BE2C (cell line): ENCODE data around the gene CHST11.

Experiments
- DNase-seq: peaks from one replicate; pipeline ENCODE4 v3.0.0-alpha.2; 2020
- H3K27me3 ChIP-seq: fragments of 250-450 bp; sonication (Bioruptor Pico); 2 replicates; pipeline ENCODE4 v1.5.1; 2020; ENCODE audit warnings: mild to moderate bottlenecking
- H3K36me3 ChIP-seq: fragments of 250-450 bp; sonication (Bioruptor Pico); 2 replicates; pipeline ENCODE4 v1.5.1; 2020; ENCODE audit warnings: mild to moderate bottlenecking
- H3K4me1 ChIP-seq: fragments of 250-450 bp; sonication (Bioruptor Pico); 2 replicates; pipeline ENCODE4 v1.5.1; 2020
- H3K4me3 ChIP-seq: 2 replicates; pipeline ENCODE4 v1.5.1; 2011; ENCODE audit warnings: low read depth, low read length
- H3K9me3 ChIP-seq: fragments of 250-450 bp; sonication (Bioruptor Pico); 2 replicates; pipeline ENCODE4 v1.5.1; 2020
- TF ChIP-seq, protein P1 (sequence below): IDR thresholded peaks from 2 replicates; pipeline ENCODE4 v1.5.1; 2012; ENCODE audit warnings: mild to moderate bottlenecking, low read depth, low read length

Gene CHST11

DNA sequence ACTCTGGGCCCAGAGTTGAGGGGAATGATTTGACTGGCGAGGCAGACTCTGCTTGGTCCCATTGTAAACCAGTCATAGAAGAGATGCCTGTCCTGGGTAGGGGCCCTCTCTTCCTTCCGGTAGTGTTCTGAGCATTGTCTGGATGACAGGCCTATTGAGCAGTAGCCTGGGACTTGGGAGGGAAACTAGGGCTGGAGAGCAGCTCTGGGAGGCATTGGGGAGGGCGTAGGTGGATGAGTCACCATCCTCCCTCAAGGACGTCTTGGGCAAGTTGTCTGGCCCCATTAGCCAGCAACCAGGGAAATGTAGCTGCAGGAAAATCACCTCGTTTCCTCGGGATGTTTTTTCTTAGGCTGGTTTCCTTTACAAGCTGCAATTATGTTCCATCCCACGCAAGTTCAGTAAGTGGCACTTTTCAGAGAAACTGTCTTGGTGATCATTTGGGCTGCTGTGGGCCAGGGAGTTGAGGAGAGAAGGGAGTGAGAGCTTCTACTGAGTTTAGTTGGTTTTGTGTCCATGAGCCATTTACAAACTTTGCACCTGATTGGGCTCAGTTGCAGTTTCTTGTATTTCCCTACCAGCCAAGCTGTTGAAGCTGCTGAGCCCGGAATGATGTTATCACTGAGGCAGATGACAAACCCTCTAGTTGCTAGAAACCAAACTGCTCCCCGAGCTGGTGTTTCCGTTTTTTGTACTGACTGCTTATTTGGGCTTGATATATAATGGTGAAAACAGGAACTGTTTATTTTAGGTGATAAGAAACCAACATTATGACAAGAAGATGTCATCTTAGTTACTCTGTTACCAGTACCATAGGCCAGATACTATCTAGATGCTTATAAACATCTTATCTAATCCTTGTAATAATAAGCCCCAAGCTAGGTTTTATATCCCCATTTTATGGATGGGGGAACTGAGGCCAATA is 147.6 kb downstream of the CHST11 start:
- Histone ChIP-seq H3K27me3 (no peaks in the 10 kb centered on the region), H3K4me1 (peaks cover 33% of the 10 kb centered on the region), H3K9me3 (no peaks in the 10 kb centered on the region), H3K36me3 (peaks cover 7% of the 10 kb centered on the region), H3K4me3 (peak overlapping the region; percentile 22; the same call in 1 of the 2 replicates)
- peak; percentile 77 for DNase-seq
- TF ChIP-seq, protein P1, sequence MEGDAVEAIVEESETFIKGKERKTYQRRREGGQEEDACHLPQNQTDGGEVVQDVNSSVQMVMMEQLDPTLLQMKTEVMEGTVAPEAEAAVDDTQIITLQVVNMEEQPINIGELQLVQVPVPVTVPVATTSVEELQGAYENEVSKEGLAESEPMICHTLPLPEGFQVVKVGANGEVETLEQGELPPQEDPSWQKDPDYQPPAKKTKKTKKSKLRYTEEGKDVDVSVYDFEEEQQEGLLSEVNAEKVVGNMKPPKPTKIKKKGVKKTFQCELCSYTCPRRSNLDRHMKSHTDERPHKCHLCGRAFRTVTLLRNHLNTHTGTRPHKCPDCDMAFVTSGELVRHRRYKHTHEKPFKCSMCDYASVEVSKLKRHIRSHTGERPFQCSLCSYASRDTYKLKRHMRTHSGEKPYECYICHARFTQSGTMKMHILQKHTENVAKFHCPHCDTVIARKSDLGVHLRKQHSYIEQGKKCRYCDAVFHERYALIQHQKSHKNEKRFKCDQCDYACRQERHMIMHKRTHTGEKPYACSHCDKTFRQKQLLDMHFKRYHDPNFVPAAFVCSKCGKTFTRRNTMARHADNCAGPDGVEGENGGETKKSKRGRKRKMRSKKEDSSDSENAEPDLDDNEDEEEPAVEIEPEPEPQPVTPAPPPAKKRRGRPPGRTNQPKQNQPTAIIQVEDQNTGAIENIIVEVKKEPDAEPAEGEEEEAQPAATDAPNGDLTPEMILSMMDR: no peak

DNA sequence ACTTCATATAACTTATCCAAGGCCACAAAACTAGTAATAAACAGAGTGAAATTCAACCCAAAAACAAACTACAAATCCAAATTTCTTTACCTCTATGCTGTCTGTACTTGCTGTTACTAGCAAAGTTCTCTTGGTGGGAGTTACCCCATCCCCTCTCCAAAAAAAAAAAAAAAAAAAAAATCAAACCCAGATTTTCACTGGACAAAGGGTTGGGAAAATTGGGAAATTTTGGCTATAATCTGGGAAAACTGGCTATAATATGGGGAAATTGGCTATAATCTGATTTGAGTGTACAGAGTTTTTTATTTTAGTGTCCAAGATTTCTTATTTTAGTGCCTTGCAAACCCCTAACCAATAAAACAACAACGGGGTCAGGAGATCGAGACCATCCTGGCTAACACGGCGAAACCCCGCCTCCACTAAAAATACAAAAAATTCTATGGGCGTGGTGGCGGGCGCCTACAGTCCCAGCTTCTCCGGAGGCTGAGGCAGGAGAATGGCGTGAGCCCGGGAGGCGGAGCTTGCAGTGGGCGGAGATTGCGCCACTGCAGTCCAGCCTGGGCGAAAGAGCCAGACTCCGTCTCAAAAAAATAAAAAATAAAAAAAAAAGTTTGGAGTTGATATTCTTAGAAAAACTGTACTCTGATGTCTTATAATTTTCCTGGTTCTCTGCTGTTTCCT is 148.4 kb downstream of the CHST11 start:
- no peaks in the 10 kb centered on the region for H3K27me3 ChIP-seq
- H3K36me3 ChIP-seq: peaks cover 7% of the 10 kb centered on the region
- H3K4me3 ChIP-seq: no peak overlapping the region
- no peak for DNase-seq
- TF ChIP-seq, protein P1: no peak
- no peaks in the 10 kb centered on the region for H3K9me3 ChIP-seq
- H3K4me1 ChIP-seq: peaks cover 41% of the 10 kb centered on the region

DNA sequence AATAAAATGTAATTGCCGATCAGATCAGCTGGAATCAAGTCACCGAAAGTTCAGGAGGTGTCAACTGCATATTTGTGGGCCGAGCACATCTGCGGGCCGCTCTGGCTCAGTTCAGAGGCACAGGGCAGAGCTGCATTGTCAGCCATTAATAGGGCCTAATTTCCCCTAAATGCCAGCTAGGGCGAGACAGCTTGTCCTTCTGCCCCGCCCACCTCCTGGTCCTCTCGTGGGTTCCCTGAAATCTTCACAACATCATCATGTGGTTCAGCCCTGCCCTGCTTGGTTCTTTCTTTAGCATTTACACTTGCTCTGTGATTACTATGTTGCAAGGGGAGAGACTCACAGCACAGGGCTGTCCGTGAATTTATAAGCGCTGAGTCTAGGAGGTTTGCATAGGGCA is 148.9 kb downstream of the CHST11 start:
- H3K36me3 ChIP-seq: peaks cover 7% of the 10 kb centered on the region
- peaks cover 47% of the 10 kb centered on the region for H3K4me1 ChIP-seq
- no peak for DNase-seq
- no peak overlapping the region for H3K4me3 ChIP-seq
- H3K27me3 ChIP-seq: no peaks in the 10 kb centered on the region
- H3K9me3 ChIP-seq: no peaks in the 10 kb centered on the region
- TF ChIP-seq, protein P1: no peak

DNA sequence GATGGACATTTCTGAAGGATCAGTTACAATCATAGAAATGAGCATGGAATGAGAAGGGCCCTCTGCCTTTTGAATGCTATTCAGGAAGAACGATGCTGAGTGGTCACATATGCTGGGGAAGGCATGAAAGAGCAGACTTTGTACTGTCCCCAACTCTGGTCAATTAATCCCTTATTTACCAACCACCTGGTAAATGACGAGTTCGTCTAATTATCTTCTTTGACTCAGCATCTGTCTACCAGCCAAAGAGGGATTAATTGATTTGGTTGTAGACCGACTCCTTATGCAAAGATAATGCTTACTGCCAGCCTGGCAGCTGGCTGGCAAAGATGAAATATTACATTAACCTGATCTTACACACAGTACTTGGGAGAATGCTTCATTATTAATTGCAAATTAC is 152.2 kb downstream of the CHST11 start:
- Histone ChIP-seq H3K4me1 (peaks cover 53% of the 10 kb centered on the region), H3K4me3 (no peak overlapping the region), H3K36me3 (no peaks in the 10 kb centered on the region), H3K27me3 (no peaks in the 10 kb centered on the region), H3K9me3 (no peaks in the 10 kb centered on the region)
- TF ChIP-seq, protein P1: no peak
- DNase-seq: no peak

DNA sequence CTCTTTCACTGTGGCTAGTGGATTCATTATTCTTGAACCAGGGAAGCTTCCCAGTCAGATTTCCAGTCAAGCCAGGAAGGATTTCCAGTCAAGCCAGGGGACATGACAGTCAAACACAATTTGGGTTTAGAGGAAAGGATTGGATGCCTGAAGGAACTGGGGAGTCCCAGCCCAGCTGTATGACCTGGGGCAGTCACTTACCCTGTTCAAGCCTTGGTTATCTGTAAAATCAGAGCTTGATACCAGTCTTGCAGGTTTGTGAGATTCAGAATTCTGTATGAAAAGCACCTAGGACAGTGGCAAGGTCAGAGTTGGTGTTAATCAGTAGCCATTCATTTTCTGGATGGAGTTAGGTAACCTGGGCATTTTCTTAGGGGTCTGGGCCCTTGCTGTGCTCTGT is 152.7 kb downstream of the CHST11 start:
- Histone ChIP-seq H3K27me3 (no peaks in the 10 kb centered on the region), H3K9me3 (no peaks in the 10 kb centered on the region), H3K4me1 (peaks cover 49% of the 10 kb centered on the region), H3K4me3 (no peak overlapping the region), H3K36me3 (no peaks in the 10 kb centered on the region)
- DNase-seq: no peak
- TF ChIP-seq, protein P1: no peak
